Tibial nerve (tissue), 4 donors: ENCODE measurements around the gene DIAPH1. TPM values are rescaled to one million over a fixed set of nuclear protein-coding genes. Genes with fewer than 3 reads are reported as not detected.

Experiments
- DNase-seq, 2 donors: peaks; one replicate each; pipeline ENCODE4 v3.0.0-alpha.2; 2019; ENCODE audit warnings: low spot score in 2 of 2
- H3K27ac ChIP-seq, 4 donors: fragments of 200-600 bp; sonication (generic) in 3 of 4; one replicate each; pipeline ENCODE4 v1.5.1; 2017 to 2019; ENCODE audit warnings: mild to moderate bottlenecking in 1 of 4
- H3K27me3 ChIP-seq, 2 donors: fragments of 200-600 bp; sonication (generic) in 1 of 2; one replicate each; pipeline versions ENCODE4 v1.5.1 to v1.6.0; 2017 to 2019
- H3K36me3 ChIP-seq, 3 donors: fragments of 200-600 bp; sonication (generic); one replicate each; pipeline ENCODE4 v1.5.1; 2018 to 2019
- H3K4me1 ChIP-seq, 4 donors: fragments of 200-600 bp; sonication (generic) in 3 of 4; one replicate each; pipeline ENCODE4 v1.5.1; 2017 to 2019
- H3K4me3 ChIP-seq, 4 donors: fragments of 200-600 bp; sonication (generic) in 3 of 4; one replicate each; pipeline ENCODE4 v1.5.1; 2017 to 2019; ENCODE audit warnings: mild to moderate bottlenecking in 1 of 4, moderate library complexity in 1 of 4
- H3K9me3 ChIP-seq, 4 donors: fragments of 200-600 bp; sonication (generic) in 3 of 4; one replicate each; pipeline ENCODE4 v1.5.1; 2017 to 2019
- EP300 ChIP-seq, 2 donors: sonication (generic); formaldehyde crosslinking; IDR thresholded peaks; one replicate each; pipeline ENCODE4 v1.6.1; 2017; ENCODE audit warnings: antibody characterized with exemption in 2 of 2, mild to moderate bottlenecking in 1 of 2
- POLR2A ChIP-seq, 2 donors: fragments of 450-650 bp; IDR thresholded peaks; one replicate each; pipeline ENCODE4 v1.6.1; 2017; ENCODE audit warnings: antibody characterized with exemption in 2 of 2, mild to moderate bottlenecking in 2 of 2, moderate library complexity in 2 of 2
- WGBS, 2 donors: methylation state at CpG; one replicate each; pipeline ENCODE4 v1.1.5; 2018; 5-methylcytosine and 5-hydroxymethylcytosine counted together
- total RNA-seq, 4 donors: library from RNA; depleted of rRNA; stranded (reverse); fragments of >200 nt; gene quantifications; one replicate each; pipeline ENCODE4 v1.1.0, GENCODE V29; 2016
- TF ChIP-seq, protein P1 (sequence below), 5 experiments: fragments of 200-600 bp in 3 of 5; fragments of 450-650 bp in 2 of 5; sonication (generic) in 3 of 5; IDR thresholded peaks; one replicate each; pipeline ENCODE4 v1.5.1; 2016 to 2019; ENCODE audit warnings: antibody characterized with exemption in 5 of 5, mild to moderate bottlenecking in 3 of 5, moderate library complexity in 2 of 5

Gene DIAPH1
- total RNA-seq, 4 donors from 2014 or later = 59.4 to 102 (median 64.0) TPM

DNA sequence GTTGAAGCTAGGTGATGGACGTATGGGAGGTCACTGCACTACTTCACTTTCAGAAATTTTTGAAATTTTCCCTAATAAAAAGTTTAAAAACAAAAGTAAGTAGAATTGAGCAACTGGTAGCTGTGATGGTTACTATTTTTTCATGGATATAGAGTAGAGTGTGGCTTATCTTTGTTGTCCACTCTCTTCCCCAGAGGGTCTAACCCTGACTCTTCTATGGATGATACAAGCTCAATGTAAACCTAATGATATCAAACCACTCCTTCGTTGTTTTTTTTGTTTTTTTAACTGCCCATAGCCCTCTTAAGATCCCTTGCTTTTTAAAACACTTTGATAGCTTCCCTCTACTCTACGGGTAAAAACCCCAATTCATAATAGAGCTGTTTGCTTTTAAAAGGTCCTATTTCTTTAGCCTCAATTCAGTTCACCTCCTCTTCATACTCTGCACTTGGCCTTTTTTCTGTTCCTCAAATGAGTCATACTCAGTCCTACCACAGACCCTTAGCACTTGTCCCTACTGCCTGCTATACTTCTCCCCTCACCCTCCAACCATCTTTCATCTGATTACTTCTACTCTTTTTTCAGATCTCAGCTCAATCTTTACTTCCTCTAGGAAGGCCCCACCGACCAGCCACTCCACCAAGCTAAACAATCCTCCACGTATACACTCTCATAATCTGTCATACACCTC lies 15.2 kb upstream of the DIAPH1 start:
- peaks cover 0 to 44% (median 23%) of the 10 kb centered on the region in 4 donors for H3K4me1 ChIP-seq
- TF ChIP-seq EP300 (IDR thresholded peaks at IDR 0.05) (no peak), POLR2A (IDR thresholded peaks at IDR 0.05) (no peak)
- TF ChIP-seq, protein P1, sequence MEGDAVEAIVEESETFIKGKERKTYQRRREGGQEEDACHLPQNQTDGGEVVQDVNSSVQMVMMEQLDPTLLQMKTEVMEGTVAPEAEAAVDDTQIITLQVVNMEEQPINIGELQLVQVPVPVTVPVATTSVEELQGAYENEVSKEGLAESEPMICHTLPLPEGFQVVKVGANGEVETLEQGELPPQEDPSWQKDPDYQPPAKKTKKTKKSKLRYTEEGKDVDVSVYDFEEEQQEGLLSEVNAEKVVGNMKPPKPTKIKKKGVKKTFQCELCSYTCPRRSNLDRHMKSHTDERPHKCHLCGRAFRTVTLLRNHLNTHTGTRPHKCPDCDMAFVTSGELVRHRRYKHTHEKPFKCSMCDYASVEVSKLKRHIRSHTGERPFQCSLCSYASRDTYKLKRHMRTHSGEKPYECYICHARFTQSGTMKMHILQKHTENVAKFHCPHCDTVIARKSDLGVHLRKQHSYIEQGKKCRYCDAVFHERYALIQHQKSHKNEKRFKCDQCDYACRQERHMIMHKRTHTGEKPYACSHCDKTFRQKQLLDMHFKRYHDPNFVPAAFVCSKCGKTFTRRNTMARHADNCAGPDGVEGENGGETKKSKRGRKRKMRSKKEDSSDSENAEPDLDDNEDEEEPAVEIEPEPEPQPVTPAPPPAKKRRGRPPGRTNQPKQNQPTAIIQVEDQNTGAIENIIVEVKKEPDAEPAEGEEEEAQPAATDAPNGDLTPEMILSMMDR (IDR thresholded peaks at IDR 0.05) = no peak
- WGBS, 2 donors = 73 to 79% methylated on average over 5 of the region's 5 CpGs
- no peak overlapping the region for H3K27ac ChIP-seq
- H3K27me3 ChIP-seq = no peaks in the 10 kb centered on the region
- no peak for DNase-seq
- no peak overlapping the region for H3K4me3 ChIP-seq
- H3K9me3 ChIP-seq = no peaks in the 10 kb centered on the region
- peaks cover 0 to 20% (median 0%) of the 10 kb centered on the region in 3 donors for H3K36me3 ChIP-seq

DNA sequence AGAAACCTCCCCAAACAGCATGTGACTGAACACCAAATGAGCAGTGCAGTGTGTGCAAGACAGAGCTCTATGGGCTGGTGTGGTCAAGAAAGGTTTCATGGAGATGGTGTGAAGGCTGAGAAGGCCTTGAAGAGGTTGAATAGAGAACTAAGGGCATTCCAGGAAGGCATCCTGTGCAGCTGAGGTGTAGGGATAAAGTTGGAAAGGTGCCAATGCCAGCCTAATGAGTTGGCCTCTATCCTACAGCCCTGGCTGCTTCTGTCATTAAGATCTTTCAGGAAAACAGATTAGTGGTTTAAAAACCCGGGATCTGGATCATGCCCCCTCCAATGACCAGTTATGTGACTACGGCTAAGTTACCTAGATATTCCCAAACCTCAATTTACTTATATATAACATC lies 13.8 kb upstream of the DIAPH1 start:
- 89 to 96% methylated on average over 2 of the region's 2 CpGs for WGBS, 2 donors
- TF ChIP-seq, protein P1 (IDR thresholded peaks at IDR 0.05) = no peak
- TF ChIP-seq EP300 (IDR thresholded peaks at IDR 0.05) (no peak), POLR2A (IDR thresholded peaks at IDR 0.05) (no peak)

DNA sequence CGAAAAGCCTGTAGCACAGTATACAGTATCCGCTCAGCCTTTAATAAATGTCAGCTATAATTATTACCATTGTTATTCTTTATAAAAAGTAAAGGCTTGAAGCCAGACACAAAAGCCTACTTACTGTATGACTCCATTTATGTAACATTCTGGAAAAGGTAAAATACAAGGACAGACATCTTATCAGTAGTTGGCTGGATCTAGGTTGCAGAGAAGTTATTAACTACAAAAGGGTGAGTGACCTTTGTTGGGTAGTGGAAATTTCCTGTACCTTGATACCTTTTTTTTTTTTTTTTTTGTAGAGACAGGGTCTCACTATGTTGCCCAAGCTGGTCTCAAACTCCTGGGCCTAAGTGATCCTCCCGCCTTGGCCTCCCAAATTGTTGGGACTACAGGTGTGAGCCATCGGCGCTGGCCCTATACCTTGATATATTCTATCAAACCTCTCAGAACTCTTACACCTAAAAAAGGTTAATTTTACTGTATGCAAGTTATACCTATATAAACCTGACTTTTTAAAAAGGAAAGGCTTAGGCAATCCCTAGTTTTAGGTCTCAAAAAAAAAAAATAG lies 11.9 kb upstream of the DIAPH1 start:
- H3K27me3 ChIP-seq = no peaks in the 10 kb centered on the region
- no peaks in the 10 kb centered on the region for H3K9me3 ChIP-seq
- peaks cover 0 to 23% (median 9%) of the 10 kb centered on the region in 4 donors for H3K4me1 ChIP-seq
- no peak for DNase-seq
- TF ChIP-seq, protein P1 (IDR thresholded peaks at IDR 0.05) = no peak
- TF ChIP-seq EP300 (IDR thresholded peaks at IDR 0.05) = no peak
- no peak for TF ChIP-seq POLR2A (IDR thresholded peaks at IDR 0.05)
- no peak overlapping the region for H3K27ac ChIP-seq
- H3K36me3 ChIP-seq = peaks cover 0 to 54% (median 9%) of the 10 kb centered on the region in 3 donors
- WGBS, 2 donors = 90 to 93% methylated on average over 5 of the region's 5 CpGs
- H3K4me3 ChIP-seq = no peak overlapping the region

More for the DNA sequence above, 13.8 kb upstream of the DIAPH1 start:
- Histone ChIP-seq H3K4me1 (peaks cover 0 to 36% (median 17%) of the 10 kb centered on the region in 4 donors), H3K9me3 (no peaks in the 10 kb centered on the region), H3K36me3 (peaks cover 0 to 34% (median 0%) of the 10 kb centered on the region in 3 donors), H3K4me3 (no peak overlapping the region), H3K27me3 (no peaks in the 10 kb centered on the region), H3K27ac (no peak overlapping the region)
- no peak for DNase-seq

DNA sequence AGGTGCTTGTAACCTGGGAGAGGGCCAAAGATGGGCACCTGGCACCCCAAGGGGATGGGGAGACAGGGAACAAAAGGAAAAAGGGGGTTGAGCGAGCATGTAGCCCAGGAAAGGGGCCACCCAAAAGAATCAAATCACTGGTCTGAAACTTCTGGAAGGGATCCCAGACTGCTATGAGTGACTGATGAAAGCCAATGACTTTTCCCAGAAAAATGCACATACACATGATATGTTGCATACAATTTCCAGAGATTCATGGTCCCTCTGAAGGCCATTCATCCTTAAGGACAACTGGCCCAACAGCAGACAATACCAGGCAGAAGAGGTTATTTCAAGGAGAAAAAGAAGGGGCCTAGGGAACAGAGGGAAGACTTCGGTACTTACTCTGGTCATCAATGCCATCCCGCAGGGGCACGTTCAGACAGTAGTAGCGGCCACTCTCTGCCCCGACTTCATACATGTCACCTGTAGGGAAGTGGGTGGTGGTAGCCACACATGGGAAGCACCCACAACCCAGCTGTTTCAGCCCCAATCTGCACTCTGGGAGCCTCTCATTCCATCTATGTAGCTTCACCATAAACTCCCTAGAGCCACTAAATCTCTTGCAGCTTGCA lies 9.5 kb upstream of the DIAPH1 start:
- Histone ChIP-seq H3K27me3 (no peaks in the 10 kb centered on the region), H3K4me3 (no peak overlapping the region), H3K36me3 (peaks cover 0 to 73% (median 12%) of the 10 kb centered on the region in 3 donors), H3K9me3 (no peaks in the 10 kb centered on the region), H3K4me1 (peaks cover 0 to 8% (median 0%) of the 10 kb centered on the region in 4 donors), H3K27ac (no peak overlapping the region)
- no peak for DNase-seq
- TF ChIP-seq, protein P1 (IDR thresholded peaks at IDR 0.05) = no peak
- TF ChIP-seq EP300 (IDR thresholded peaks at IDR 0.05) = no peak
- no peak for TF ChIP-seq POLR2A (IDR thresholded peaks at IDR 0.05)
- 91% methylated on average over 6 of the region's 6 CpGs for WGBS, 2 donors

DNA sequence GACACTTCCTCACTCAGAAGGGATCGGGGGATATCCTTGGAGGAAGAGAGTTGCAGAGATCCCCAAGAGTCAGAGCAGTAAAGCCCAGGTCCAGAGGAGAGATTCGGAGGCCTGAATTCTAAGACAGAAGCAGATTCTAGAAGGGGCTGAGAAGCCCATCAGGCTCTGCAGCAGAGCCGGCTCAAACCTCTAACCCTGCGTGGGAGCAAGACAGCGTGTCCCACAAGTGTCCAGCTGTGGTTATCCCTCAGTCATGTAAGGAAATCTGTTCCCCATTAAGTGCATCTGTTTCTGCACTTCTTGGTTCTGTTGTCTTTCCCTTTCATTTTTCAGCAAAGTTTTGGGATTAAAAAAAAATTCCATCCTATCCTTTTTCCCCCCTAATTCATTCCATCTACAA lies 4.8 kb upstream of the DIAPH1 start:
- Histone ChIP-seq H3K4me1 (peaks cover 0 to 17% (median 0%) of the 10 kb centered on the region in 4 donors), H3K36me3 (peaks cover 0 to 84% (median 15%) of the 10 kb centered on the region in 3 donors), H3K27me3 (no peaks in the 10 kb centered on the region), H3K4me3 (no peak overlapping the region), H3K27ac (no peak overlapping the region), H3K9me3 (no peaks in the 10 kb centered on the region)
- TF ChIP-seq POLR2A (IDR thresholded peaks at IDR 0.05) (no peak), EP300 (IDR thresholded peaks at IDR 0.05) (no peak)
- TF ChIP-seq, protein P1 (IDR thresholded peaks at IDR 0.05) = no peak
- 66 to 71% methylated on average over 5 of the region's 5 CpGs for WGBS, 2 donors
- DNase-seq = no peak
